ENCODE measurements around the gene H6PD.

H6PD gene

DNA sequence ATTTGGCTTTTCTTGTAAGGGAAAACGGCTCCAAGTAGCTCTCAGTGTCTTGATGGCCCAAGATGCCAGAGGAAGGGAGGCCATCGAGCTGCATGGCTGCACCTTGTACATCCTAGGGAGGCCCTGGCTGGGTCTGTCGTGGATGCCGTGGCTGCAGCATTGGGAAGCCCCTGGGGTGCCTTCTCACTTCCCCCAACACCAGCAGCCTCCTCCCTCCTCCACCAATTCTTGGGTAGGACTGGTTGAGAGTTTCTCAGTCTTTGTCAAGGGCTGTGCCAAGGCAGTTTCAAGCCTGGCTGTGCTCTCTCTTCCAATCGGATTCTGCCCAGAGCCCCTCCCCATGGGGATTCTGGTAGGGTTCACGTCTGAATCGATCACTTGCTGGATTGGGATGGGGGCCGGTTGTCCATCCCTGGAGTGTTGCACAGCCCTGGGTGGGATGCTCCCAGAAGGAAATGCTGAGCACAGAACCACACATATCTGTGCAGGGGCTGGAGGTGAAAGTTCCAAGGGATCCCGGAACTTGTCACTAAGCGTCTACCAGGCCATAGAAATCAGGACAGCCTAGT is 44.1 kb downstream of the H6PD start:
- DNase-seq, result no peak

DNA sequence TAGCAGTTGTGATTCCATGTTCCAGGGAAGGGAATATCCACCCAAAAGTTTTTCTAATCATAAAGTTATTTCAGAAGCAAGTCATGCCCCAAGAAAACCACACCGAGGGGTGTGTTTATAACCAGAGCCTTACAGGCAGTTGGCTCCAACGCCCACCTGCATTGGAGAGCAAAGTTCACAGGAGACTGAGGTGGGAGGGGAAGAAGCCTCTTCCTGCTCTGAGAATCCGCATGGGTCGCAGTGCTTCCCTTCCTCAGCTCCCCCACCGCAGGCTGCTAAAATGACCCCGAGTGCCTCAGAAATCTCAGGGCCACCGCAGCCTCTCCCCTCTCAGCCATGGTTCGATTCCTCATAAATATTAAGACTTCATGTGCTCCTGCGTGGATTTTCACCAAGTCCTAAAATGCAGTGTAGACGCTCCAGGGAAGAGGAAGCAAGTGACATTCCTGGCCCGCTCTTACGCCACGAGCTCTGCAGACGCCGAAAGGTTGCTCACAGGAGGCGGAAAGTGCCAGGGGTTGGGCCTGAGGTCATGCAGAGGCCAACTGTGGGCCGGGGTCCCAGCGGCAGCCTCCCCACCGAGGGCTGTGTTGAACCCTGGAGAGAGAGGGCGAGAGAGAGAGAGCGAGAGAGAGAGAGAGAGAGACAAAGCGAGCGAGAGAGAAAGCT is 44.7 kb downstream of the H6PD start:
- DNase-seq, result no peak

DNA sequence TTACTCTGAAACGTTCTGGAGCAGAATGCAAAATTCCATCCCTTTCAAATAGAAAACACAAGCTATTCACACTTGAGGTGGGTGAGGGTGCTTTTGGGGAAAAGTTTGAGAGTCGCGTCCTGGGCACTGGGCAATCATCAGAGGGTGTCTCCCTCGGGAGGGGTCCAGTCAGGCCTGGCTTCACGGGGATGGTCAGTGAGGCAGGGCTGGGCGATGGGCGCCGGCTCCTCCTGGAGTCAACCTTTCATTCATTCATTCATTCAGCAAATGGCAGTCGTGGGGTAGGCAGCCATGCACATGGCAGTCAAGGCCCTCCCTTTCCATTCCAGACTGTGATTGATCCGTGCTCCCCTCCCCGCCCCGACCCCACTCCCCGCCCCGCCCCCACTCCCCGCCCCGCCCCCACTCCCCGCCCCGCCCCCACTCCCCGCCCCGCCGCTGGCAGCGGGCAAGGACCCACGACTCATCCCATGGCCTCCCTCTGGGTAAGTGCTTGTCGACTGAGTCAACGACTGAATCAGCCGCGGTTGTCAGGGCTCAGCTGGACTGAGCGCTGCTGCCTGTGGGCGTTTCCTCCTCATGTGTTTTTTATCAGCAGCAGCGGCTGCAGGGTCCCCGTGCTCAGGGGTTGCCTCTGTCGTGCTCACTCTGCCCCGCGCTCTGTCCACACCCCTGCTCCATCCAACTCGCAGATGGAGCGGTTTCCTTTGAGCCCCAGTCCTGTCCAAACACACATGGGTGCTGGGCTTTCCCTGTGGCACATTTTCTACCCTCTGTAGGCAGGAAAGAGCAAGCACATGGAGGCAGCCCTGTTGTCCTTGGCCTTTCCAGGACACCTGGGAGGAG is 45.7 kb downstream of the H6PD start:
- DNase-seq, result peak; percentile 97

DNA sequence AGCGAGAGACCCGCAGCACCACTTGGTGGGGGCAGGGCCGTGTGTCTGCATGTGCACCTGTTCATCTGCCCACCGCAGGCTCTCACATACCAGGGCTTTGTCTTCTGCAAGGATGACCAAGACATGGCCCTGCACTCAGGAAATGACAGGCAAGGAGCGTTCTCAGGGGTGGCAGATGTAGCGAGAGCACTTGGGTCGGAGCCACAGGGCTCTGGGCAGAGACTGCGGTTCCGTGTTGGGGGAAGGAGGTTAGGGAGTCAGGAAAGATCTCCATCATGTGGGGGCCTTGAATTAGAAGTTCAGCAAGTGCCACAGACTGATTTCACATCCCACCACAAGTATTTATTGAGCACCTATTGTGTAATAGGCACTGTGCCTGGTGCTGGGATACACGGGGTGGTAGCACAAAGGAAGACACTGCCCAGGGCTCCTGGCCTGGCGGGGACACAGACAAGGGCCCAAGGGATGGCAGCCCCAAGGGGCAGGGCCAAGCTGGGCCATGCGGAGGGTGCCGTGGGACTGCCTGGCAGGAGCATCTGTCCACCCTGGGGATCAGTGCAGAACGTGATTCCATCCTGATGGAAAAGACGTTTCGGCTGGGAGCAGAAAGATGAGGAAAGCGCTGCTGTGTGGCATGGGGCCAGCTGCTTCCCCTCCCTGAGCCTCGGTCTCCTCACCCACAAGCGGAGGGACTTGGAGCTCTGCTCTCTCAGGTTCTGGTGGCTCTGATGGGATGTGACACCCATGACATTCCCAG is 46.7 kb downstream of the H6PD start:
- DNase-seq, result peak; percentile 16

DNA sequence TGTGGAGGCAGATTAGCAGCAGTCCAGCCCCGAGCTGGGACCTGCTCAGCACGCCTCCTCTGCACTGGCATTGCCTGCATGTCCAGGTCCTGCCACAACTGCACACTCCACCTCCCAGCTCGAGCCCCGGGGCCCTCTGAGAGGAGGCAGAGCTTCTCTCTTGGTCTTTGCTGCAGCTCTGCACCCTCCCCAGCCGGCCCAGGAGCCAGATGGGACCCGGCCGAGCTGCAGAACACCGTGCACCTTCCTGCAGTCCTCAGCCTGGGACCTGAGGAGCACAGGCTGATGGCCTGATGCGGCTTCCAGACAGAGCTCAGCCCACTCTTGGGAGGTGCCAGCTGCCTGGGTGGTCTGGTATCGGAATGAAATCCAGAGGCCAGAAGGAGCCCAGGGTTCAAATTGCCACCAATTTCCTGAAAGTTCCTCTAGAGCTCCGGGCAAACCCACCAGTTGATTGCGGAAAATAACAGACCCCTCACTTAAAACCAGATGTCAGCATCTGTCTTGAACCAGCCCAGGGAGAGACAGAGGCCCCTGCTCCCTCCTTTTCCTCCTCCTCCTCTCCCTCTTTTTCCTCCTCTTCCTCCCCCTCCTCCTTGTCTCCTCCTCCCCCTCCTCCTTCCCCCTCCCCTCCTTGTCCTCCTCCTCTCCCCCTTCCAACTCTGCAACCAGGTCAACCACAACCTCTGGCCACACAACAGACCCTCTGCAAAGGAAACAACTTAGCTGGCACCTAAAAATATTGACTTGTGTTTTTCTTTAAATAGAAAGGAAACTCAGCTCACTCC is 47.5 kb downstream of the H6PD start:
- peak; percentile 35 for DNase-seq

DNA sequence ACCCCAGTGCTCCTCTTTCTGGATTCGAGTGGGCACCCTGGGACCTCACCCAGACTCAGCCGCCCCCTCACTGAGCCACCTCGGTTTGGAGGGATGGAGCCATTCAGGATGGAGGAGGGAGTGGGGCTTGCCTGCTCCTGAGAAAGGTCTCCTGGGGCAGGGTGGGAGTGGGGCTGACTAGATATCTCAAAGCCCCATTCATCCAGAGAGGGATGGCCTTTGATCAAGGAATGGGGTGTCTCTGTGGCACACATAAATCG is 48.1 kb downstream of the H6PD start:
- DNase-seq, result no peak

DNA sequence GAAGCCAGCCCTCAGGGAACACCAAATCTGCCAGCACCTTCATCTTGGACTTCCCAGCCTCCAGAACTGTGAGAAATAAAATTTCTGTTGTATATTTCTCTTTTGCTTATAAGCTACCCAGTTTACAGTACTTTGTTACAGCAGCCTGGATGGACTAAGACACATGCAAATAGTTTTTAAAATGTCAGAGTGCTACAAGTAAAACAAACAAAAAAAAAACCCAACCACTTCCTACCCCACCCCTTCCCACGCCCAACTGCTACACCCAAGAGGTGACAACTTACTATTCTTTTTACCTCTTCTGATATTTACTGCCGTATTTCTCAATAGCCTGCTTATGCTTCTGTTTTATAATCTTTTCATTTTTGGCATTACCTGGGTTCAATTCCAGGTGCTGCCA is 49.5 kb downstream of the H6PD start:
- DNase-seq, result no peak

DNA sequence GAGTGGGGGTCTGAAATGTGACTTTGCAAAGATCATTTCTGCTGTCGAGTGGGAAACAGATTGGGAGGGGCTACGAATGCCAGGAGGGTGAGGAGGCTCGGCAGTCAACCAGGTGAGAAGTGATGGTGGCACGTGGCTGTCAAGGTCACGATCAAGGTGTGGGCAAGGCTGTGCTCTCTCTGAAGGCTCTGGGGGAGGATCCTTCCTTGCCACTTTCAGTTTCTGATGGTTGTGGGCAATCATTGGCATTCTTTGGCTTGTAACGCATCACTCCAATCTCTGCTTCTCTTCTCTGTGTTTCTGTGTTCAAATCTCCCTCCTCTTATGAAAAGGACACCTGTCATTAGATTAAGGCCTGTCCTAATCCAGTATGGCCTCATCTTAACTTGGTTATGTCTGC is 52.0 kb downstream of the H6PD start:
- DNase-seq, result no peak

DNA sequence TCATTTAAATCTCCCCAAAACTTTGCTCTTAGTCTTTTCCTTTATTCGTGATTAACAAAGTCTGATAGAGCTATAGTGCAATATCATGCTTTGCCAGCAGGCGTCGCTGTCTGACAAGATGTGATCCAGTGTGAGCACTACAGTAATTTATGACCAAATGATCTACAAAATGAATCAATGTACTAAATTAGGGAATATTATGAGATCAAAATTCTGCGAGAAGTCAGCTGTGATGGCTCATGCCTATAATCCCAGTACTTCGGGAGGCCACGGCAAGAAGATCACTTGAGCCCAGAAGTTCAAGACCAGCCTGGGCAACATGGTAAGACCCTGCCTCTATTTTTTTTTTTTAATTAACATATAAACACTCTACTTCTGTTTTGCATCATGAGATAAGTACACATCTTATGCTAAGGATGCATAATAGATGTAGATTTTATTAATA is 54.5 kb downstream of the H6PD start:
- peak; percentile 72 for DNase-seq

DNA sequence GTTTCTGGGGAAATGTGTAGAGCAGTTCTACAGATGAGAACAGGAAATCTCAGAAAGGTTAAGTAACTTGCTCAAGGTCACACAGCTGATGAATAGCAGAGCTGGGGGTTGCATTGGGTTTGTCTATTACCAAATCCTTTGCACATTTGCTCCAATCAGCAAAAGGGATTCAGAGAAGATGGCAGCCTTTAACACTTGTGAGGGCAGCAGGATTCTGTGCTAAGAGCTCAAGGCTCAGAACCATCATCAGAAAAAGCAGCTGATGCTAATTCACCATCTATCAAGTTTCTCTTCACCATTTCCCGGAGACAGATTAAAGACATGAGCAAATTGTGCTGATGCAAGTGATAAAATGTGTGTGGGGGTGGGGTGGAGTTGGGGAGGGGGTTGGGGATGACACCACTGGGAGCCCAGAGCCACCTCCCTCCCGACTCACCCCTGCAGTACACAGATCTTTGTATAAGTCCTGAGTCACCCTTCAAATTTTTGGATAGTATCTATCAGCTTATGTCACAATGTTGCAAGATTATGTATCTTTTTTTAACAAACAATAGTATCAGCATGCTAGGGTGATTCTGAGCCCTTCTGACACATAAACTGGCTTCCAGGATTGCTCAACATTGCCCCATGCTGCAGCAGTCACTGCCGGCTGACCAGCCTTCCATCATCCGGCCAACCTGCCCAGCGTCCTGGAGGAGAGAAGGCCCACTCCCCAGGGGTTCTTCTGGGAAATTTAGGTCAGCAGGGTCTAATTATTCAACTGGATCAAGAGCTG is 55.3 kb downstream of the H6PD start:
- peak; percentile 75 for DNase-seq

DNA sequence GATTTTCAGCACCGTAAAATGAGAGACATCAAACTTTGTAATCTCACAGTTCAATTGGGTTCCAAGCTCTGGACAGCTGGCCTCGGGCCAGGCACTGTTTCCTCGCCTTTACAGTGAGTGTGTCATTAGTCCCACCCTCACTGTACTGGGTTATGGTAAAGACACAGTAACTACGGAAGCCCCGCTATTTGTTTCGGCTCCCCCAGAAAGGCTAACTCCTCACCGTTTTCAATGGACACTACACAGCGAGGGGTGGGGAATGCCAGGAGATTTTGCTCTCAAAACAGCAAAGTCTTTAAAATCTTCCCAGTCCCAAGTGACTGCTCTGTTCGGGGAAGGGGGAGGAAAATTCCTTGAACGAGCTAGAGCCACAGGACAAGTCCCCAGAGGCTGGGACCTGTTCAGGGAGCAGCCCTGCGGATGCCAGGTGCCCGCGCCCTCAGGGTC is 57.4 kb downstream of the H6PD start:
- DNase-seq, result peak; percentile 76

DNA sequence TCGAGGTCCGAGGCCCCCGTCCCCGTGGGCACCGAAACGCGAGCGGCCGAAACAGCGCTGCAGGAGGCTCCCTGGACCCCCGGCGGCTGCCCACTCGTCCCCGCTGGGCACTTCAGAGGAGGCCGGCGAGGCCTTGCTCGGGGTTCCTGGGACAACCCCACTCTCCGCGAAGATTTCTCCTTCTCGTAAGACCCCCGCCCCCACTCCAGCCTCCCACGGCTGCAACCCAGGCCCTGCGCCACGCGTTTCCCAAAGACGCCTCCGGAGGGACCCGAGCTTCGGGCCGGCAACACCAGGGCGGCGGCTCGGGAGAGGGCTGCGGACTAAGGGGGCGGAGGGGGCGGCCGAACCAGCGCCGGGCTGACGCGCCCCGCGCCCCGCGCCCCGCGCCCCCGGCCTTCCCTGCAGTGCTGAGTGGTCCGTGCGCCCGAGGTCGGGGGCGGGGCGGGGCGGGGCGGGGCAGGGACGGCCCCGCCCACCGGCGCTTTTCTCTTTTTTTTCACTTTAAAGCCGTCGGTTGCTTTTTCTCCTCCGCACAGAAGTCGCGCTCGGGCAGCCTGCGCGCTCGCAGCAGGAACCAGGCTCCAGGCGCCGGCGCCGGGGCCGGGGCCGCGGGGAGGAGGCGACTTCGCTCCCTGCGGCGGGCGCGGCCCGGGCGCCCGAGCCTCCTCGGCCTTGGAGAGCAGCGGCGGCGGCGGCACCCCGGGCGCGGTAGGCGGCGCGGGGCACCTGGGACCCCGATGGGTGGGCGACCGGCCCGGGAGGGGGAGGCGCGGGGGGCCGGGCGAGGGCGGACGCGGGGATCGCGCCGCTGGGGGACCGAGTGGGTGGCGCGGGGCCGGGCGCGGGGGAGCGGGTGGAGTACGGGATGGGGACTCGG is 58.0 kb downstream of the H6PD start, which contains the start of gene SPSB1:
SPSB1 (plus strand) TSS at position 534 of the 880 bp plus-strand sequence. CDS start 62,998 bp downstream, outside the sequence.
- DNase-seq, result peak; percentile 83

DNA sequence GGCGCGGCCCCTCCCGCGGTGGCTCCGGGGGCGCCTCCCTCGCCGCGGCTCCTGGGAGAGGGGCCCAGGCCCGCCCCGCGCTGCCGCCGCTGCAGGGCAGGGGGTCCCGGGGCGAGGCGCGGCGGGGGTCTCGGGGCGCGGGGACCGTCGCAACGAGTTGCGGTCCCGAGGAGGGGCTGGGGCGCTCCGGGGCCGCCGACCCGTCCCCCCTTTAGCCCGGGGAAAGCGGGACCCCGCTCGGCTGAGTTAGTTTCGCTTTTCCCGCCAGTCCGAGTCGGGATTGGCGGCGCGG is 58.6 kb downstream of the H6PD start:
- DNase-seq, result no peak

DNA sequence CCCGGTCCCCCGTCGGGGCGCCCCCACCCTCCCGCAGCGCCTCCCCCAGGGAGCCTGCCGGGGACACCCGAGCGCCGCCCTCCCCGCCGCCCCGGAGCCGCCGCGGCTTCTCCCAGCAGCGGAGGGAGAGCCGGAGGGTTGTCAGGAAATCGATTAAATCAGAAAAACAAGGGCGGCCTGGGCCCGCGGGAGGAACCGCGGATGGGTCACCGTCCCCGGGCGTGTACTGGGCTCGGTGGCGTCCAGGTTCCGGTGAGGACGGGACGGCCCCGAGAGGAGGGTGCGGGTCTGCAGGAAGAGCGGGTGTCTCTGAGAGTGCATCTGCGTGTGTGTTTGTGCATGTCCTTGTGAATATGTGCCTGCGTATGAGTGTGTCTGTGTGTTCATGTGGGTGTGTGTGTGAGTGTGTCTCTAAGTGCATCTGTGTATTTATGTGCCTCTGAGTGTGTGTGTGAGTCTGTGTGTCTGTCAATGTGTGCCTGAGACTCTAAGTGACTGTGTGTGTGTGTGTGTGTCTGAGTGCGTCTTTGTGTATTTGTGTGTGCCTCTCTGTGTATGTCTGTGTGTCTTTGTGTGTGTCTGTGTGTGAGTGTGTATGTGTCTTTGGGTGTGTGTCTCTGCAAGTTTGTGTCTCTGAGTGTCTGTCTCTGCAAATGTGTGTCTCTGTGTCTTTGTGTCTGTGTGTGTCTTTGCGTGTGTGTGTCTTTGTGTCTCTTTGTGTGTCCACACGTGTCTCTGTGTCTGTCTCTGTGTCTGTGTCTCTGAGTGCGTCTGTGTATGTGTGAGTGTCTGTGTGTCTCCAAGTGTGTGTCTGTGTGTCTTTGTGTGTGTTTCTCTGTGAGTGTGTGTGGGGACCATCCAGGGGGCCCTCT is 59.2 kb downstream of the H6PD start:
- peak; percentile 44 for DNase-seq

DNA sequence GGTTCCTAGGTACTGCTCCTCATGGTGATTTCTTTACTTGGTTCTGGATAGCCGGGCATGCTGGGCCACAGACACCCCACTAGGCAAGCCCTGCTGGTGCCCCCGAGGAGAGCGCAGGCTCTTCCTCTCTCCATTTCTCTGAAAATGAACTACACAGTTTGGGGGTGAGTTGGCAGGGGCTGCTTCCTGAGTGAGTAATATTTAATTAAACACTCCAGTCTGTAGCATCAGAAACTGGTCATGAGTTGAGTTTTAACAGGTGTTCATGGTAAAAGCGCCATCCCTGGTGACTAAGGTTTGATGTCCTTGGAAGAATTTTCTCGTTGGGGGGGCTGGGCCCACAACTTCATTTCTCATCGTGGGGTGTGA is 59.8 kb downstream of the H6PD start:
- DNase-seq, result peak; percentile 80

DNA sequence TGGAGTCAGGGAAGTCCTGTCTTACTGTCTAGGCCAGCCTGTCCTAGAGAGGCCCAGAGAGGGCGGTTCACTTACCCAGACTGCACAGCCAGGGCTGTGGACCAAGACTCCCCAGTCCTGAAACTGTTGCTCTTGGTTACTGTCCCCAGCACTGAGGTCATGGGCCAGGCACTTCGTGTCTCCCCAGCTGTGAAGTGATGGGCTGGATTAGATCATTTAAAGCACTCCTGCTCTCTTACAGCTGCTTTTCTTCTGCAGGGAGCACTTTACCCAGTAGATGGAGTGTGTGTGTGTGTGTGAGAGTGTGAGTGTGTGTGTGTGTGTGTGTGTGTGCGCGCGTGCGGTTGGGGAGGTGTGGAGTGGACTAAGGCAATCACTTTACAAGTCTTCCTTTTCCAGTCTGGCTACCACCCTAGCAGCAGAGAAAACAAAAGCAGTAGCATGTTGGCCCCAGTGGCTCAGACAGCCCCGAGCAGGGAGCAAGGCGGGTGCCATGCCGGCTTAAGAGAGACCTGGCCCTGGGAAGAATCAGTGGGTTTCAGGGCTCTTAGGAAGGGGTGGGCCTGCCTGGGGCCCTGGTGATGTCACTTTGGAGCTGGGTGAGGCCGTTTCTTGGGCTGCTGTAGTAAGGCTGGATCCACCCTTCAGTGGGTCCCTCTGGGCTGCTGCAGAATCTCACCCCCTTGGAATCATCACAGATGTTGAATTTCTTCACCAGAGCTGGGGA is 60.5 kb downstream of the H6PD start:
- peak; percentile 80 for DNase-seq

DNA sequence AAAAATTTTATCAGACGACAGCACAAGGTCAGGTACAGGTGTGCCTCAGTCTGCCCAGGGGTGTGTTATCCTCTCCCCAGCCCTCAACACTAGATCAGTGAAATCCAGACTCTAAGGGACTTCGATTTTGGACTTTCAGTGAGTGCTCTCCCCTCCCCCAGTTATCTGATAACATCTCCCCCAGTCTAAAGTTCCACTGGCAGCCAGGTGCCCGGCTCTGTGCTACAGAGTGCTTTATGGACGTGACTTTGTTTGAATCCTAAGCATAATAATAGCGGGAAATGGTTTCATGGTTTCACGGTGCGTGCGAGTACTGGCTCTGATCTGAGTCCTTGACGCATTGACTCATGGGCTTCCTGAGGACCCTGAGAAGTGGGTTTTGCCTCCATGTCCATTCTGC is 61.3 kb downstream of the H6PD start:
- DNase-seq, result no peak

DNA sequence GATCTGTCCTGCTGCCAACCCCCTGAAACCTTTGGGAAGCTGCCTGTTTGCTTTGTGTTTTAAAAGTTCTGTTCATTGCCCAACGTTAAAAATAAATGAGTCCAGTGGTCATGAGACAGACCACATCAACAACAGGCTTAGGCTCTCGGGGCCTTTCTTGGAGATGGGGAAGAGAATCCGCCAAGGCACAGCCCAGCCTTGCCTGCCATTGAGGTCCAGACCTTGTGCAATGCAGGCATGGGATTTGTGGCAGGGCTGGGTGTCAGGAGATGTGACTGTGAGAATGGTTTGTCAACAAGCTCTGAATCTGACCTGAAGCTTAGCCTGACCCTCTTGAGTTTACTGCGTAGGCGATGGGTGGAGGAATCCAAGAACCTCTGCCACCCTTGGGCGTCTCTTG is 62.3 kb downstream of the H6PD start:
- DNase-seq, result no peak

DNA sequence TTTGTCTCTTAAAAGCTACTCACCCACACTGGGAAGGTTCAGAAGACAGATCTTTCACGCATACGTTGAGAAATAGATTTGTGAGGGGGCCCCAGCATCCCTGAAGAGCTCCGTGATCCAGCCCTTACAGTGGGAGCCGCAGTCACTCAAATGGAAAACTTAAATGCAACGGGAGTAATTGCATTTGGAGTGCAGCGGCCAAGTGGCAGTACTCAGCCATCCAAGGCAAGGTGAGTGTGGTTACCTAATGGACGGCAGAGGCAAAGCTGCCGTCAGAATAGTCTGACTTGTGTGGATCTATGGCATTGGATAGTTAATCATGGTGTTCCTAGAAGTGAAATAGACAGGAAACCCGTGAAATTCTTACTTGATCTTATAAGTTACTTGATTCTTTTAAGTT is 63.3 kb downstream of the H6PD start:
- DNase-seq, result no peak

Measured in fibroblast of skin of back (primary cell).